HepG2 (cell line): ENCODE measurements around the gene KAZN. TPM values are rescaled to one million over a fixed set of nuclear protein-coding genes. Genes with fewer than 3 reads are reported as not detected.
A peak's percentile ranks its signal among the peaks of the same experiment; 100 is the strongest.

Experiments
- ATAC-seq: fragments of 200-7000 bp; cut with Tn5 transposase; 3 replicates; pipeline ENCODE4 v1.9.1; 2020; ENCODE audit warnings: mild to moderate bottlenecking, moderate library complexity
- BruUV-seq: library from RNA; stranded (reverse); fragments of 400-500 nt; replicated peaks from 2 replicates; lab custom pipeline; 2021; lab: Mats Ljungman, UMichigan
- CTCF ChIA-PET: fragments of 300-600 bp; formaldehyde crosslinking; extraction: SDS; loops from one replicate; lab custom pipeline; 2021; ENCODE audit warnings: low total read pairs, inconsistent platforms, low intra/inter-chr PET ratio; lab: Yijun Ruan, JAX
- POLR2A ChIA-PET: fragments of 350-600 bp; sonication (Branson Sonifier 250); formaldehyde crosslinking; loops from one replicate; lab custom pipeline; 2020; ENCODE audit warnings: antibody characterized with exemption, inconsistent platforms; lab: Yijun Ruan, JAX
- DNase-seq: peaks from one replicate; pipeline ENCODE4 v3.0.0-alpha.2; 2015; ENCODE audit warnings: low spot score
- FAIRE-seq: peaks from 3 replicates; lab custom pipeline; 2011; peaks lifted over from hg19 to GRCh38; lab: Jason Lieb, UNC
- H2AFZ ChIP-seq: one replicate; pipeline ENCODE4 v1.6.1; 2011; ENCODE audit warnings: low read length, inconsistent platforms
- H3K27ac ChIP-seq: fragments of 300-600 bp; 3 replicates; pipeline ENCODE4 v1.8.0; 2011; ENCODE audit warnings: mixed run types, mild to moderate bottlenecking, mixed read lengths, low read length, inconsistent platforms; ENCODE audit not compliant: insufficient read depth; ENCODE audit errors: extremely low read length
- H3K27me3 ChIP-seq, 2 experiments: fragments of 200-600 bp in 1 of 2; 2 replicates in 1 of 2; 3 replicates in 1 of 2; pipeline versions ENCODE4 v1.6.0 to v1.8.0; 2011; ENCODE audit warnings: low read length in 2 of 2, mild to moderate bottlenecking in 2 of 2, moderate library complexity in 2 of 2, inconsistent platforms in 1 of 2; ENCODE audit not compliant: insufficient read depth in 2 of 2, control insufficient read depth in 1 of 2
- H3K36me3 ChIP-seq, 2 experiments: fragments of 200-600 bp in 1 of 2; replicated peaks in 1 of 2; 2 replicates in 1 of 2; 3 replicates in 1 of 2; pipeline versions ENCODE4 v1.5.1 to v1.8.0; 2011; ENCODE audit warnings: low read length in 2 of 2, inconsistent platforms in 1 of 2; ENCODE audit not compliant: insufficient read depth in 2 of 2, control insufficient read depth in 1 of 2
- H3K4me1 ChIP-seq: 2 replicates; pipeline ENCODE4 v1.5.1; 2012; ENCODE audit warnings: low read length, inconsistent platforms; ENCODE audit not compliant: insufficient read depth
- H3K4me2 ChIP-seq: 2 replicates; pipeline ENCODE4 v1.6.0; 2011; ENCODE audit warnings: low read depth, low read length, inconsistent platforms
- H3K4me3 ChIP-seq, 3 experiments: fragments of 200-600 bp in 1 of 3; sonication (generic), shearing (Covaris generic) in 1 of 3; replicated peaks in 1 of 3; 2 replicates each; pipeline ENCODE4 v1.5.1; 2011 to 2016; ENCODE audit warnings: low read length in 3 of 3, inconsistent platforms in 2 of 3, low read depth in 2 of 3, mild to moderate bottlenecking in 2 of 3, control low read depth in 1 of 3, mixed read lengths in 1 of 3; ENCODE audit not compliant: insufficient read depth in 1 of 3
- H3K79me2 ChIP-seq: one replicate; pipeline ENCODE4 v1.6.1; 2011; ENCODE audit warnings: low read length, inconsistent platforms; ENCODE audit not compliant: insufficient read depth
- H3K9ac ChIP-seq: 2 replicates; pipeline ENCODE4 v1.6.0; 2011; ENCODE audit warnings: mild to moderate bottlenecking, low read depth, low read length, inconsistent platforms; ENCODE audit not compliant: insufficient read depth
- H3K9me3 ChIP-seq: 2 replicates; pipeline ENCODE4 v1.5.1; 2012; ENCODE audit warnings: mild to moderate bottlenecking, low read length
- H4K20me1 ChIP-seq: 2 replicates; pipeline ENCODE4 v1.6.0; 2011; ENCODE audit warnings: inconsistent platforms, mild to moderate bottlenecking, low read length, moderate library complexity; ENCODE audit not compliant: insufficient read depth
- FOSL2 ChIP-seq: sonication (generic); formaldehyde crosslinking; IDR thresholded peaks from 2 replicates; pipeline ENCODE4 v1.4.0; 2020; ENCODE audit warnings: missing genetic modification reagents
- GABPB1 ChIP-seq: IDR thresholded peaks from 2 replicates; pipeline ENCODE4 v1.6.1; 2016; ENCODE audit warnings: mild to moderate bottlenecking, missing genetic modification reagents, moderate library complexity, missing compliant biosample characterization
- JARID2 ChIP-seq: sonication (generic); formaldehyde crosslinking; IDR thresholded peaks from 2 replicates; pipeline ENCODE4 v1.8.1; 2023; ENCODE audit warnings: missing genetic modification reagents, inconsistent platforms; ENCODE audit not compliant: insufficient replicate concordance
- MIXL1 ChIP-seq: IDR thresholded peaks from 2 replicates; pipeline ENCODE4 v1.6.1; 2016
- NCOA5 ChIP-seq: sonication (generic); formaldehyde crosslinking; IDR thresholded peaks from 2 replicates; pipeline ENCODE4 v1.4.0; 2020; ENCODE audit warnings: missing genetic modification reagents
- NFKBIZ ChIP-seq: IDR thresholded peaks from 2 replicates; pipeline ENCODE4 v1.6.1; 2018; ENCODE audit warnings: missing genetic modification reagents, missing compliant biosample characterization
- NFRKB ChIP-seq: fragments of 450-650 bp; IDR thresholded peaks from 2 replicates; pipeline ENCODE4 v1.6.1; 2017
- SAP130 ChIP-seq: IDR thresholded peaks from 2 replicates; pipeline ENCODE4 v1.6.1; 2016; ENCODE audit warnings: low read depth
- STAG1 ChIP-seq: sonication (generic); formaldehyde crosslinking; IDR thresholded peaks from 2 replicates; pipeline ENCODE4 v1.4.0; 2020; ENCODE audit warnings: missing genetic modification reagents
- TCF7 ChIP-seq: sonication (generic); IDR thresholded peaks from 2 replicates; pipeline ENCODE4 v1.6.1; 2016; ENCODE audit warnings: antibody characterized with exemption, low read depth
- ZNF124 ChIP-seq: sonication (generic); formaldehyde crosslinking; IDR thresholded peaks from 2 replicates; pipeline ENCODE4 v1.4.0; 2020; ENCODE audit warnings: missing genetic modification reagents
- WGBS: methylation state at CpG from one replicate; pipeline ENCODE4 v1.1.6; 2017; ENCODE audit warnings: low lambda C conversion rate; 5-methylcytosine and 5-hydroxymethylcytosine counted together
- in situ Hi-C: cut with HindIII; loops from 2 replicates; pipeline ENCODE4 v1.10.0; 2017; ENCODE audit warnings: low pct_unique_long_range_greater_than_20kb; ENCODE audit not compliant: extremely low pct_ligation_motif_present
- intact Hi-C: fragments of 100-400 bp; cut with micrococcal nuclease; formaldehyde crosslinking; loops from one replicate; pipeline ENCODE4 v1.10.0; 2022; ENCODE audit not compliant: unreplicated experiment
- polyA plus RNA-seq, 8 experiments: library from polyadenylated mRNA; depleted of rRNA in 3 of 8; stranded (reverse) in 7 of 8; unstranded in 1 of 8; fragments of >200 nt; fragmentation: Illumina TruSeq in 4 of 8; extraction: Trizol in 4 of 8; gene quantifications; 2 replicates each; pipeline versions ENCODE4 v1.2.1 to v1.2.3, GENCODE V29; 2011 to 2016; ENCODE audit warnings: low read depth in 4 of 8, missing spikeins in 1 of 8, mixed read lengths in 1 of 8; ENCODE audit not compliant: insufficient read depth in 1 of 8
- total RNA-seq, 5 experiments: library from RNA; depleted of rRNA; stranded (reverse); fragments of >200 nt; fragmentation: Illumina TruSeq; extraction: Trizol; gene quantifications; 2 replicates each; pipeline ENCODE4 v1.2.3, GENCODE V29; 2016; ENCODE audit warnings: low read depth in 1 of 5
- TF ChIP-seq, protein P1 (sequence below): sonication (generic); formaldehyde crosslinking; IDR thresholded peaks from 2 replicates; pipeline ENCODE4 v1.5.0; 2020; ENCODE audit warnings: mild to moderate bottlenecking, missing genetic modification reagents, moderate library complexity
- TF ChIP-seq, protein P2 (sequence below): sonication (generic); formaldehyde crosslinking; IDR thresholded peaks from 2 replicates; pipeline ENCODE4 v1.9.0; 2021; ENCODE audit warnings: missing genetic modification reagents, borderline replicate concordance
- TF ChIP-seq, protein P3 (sequence below): sonication (generic); formaldehyde crosslinking; IDR thresholded peaks from 2 replicates; pipeline ENCODE4 v1.4.0; 2020; ENCODE audit warnings: missing genetic modification reagents, borderline replicate concordance
- TF ChIP-seq, protein P4 (sequence below): sonication (generic); formaldehyde crosslinking; IDR thresholded peaks from 2 replicates; pipeline ENCODE4 v1.5.1; 2020; ENCODE audit warnings: missing genetic modification reagents, mild to moderate bottlenecking, borderline replicate concordance

Gene KAZN
- total and polyA plus RNA-seq, 2 of the 13 experiments (the other 11 are each of a cell fraction or from before 2014, with no cell fraction given), result 10.4 to 13.5 TPM

- no TSS peak for BruUV-seq
- Histone ChIP-seq H3K4me1 (no peaks in the 10 kb centered on the region), H3K4me3 (no peak overlapping the region), H3K79me2 (no peaks in the 10 kb centered on the region), H3K9ac (no peak overlapping the region), H3K27me3 (peaks cover 2 to 65% of the 10 kb centered on the region in 2 experiments), H3K9me3 (no peaks in the 10 kb centered on the region), H3K4me2 (no peak overlapping the region), H3K27ac (no peak overlapping the region), H4K20me1 (no peaks in the 10 kb centered on the region), H2AFZ (no peak overlapping the region), H3K36me3 (no peaks in the 10 kb centered on the region)
- ChIA-PET POLR2A (no interaction called here), CTCF (no interaction called here)
- ATAC-seq (peak; percentile 52), FAIRE-seq (no peak), DNase-seq (no peak)
- in situ Hi-C loops, result no loop called here
- intact Hi-C loops, result no loop called here
- TF ChIP-seq, protein P1, sequence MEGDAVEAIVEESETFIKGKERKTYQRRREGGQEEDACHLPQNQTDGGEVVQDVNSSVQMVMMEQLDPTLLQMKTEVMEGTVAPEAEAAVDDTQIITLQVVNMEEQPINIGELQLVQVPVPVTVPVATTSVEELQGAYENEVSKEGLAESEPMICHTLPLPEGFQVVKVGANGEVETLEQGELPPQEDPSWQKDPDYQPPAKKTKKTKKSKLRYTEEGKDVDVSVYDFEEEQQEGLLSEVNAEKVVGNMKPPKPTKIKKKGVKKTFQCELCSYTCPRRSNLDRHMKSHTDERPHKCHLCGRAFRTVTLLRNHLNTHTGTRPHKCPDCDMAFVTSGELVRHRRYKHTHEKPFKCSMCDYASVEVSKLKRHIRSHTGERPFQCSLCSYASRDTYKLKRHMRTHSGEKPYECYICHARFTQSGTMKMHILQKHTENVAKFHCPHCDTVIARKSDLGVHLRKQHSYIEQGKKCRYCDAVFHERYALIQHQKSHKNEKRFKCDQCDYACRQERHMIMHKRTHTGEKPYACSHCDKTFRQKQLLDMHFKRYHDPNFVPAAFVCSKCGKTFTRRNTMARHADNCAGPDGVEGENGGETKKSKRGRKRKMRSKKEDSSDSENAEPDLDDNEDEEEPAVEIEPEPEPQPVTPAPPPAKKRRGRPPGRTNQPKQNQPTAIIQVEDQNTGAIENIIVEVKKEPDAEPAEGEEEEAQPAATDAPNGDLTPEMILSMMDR (CRISPR knock-in tag), result peak; percentile 31; the same call in 1 of the 2 replicates
- TF ChIP-seq SAP130 (CRISPR knock-in tag) (no peak), NFKBIZ (CRISPR knock-in tag) (no peak), MIXL1 (CRISPR knock-in tag) (no peak), NCOA5 (no peak), FOSL2 (CRISPR knock-in tag) (no peak), ZNF124 (CRISPR knock-in tag) (no peak), GABPB1 (CRISPR knock-in tag) (no peak), JARID2 (no peak), STAG1 (CRISPR knock-in tag) (peak; percentile 32; the same call in 1 of the 2 replicates), TCF7 (no peak), NFRKB (no peak)
- TF ChIP-seq, protein P2, sequence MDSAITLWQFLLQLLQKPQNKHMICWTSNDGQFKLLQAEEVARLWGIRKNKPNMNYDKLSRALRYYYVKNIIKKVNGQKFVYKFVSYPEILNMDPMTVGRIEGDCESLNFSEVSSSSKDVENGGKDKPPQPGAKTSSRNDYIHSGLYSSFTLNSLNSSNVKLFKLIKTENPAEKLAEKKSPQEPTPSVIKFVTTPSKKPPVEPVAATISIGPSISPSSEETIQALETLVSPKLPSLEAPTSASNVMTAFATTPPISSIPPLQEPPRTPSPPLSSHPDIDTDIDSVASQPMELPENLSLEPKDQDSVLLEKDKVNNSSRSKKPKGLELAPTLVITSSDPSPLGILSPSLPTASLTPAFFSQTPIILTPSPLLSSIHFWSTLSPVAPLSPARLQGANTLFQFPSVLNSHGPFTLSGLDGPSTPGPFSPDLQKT (CRISPR knock-in tag), result no peak
- TF ChIP-seq, protein P3, sequence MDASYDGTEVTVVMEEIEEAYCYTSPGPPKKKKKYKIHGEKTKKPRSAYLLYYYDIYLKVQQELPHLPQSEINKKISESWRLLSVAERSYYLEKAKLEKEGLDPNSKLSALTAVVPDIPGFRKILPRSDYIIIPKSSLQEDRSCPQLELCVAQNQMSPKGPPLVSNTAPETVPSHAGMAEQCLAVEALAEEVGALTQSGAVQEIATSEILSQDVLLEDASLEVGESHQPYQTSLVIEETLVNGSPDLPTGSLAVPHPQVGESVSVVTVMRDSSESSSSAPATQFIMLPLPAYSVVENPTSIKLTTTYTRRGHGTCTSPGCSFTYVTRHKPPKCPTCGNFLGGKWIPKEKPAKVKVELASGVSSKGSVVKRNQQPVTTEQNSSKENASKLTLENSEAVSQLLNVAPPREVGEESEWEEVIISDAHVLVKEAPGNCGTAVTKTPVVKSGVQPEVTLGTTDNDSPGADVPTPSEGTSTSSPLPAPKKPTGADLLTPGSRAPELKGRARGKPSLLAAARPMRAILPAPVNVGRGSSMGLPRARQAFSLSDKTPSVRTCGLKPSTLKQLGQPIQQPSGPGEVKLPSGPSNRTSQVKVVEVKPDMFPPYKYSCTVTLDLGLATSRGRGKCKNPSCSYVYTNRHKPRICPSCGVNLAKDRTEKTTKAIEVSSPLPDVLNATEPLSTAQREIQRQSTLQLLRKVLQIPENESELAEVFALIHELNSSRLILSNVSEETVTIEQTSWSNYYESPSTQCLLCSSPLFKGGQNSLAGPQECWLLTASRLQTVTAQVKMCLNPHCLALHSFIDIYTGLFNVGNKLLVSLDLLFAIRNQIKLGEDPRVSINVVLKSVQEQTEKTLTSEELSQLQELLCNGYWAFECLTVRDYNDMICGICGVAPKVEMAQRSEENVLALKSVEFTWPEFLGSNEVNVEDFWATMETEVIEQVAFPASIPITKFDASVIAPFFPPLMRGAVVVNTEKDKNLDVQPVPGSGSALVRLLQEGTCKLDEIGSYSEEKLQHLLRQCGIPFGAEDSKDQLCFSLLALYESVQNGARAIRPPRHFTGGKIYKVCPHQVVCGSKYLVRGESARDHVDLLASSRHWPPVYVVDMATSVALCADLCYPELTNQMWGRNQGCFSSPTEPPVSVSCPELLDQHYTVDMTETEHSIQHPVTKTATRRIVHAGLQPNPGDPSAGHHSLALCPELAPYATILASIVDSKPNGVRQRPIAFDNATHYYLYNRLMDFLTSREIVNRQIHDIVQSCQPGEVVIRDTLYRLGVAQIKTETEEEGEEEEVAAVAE, result no peak
- TF ChIP-seq, protein P4, sequence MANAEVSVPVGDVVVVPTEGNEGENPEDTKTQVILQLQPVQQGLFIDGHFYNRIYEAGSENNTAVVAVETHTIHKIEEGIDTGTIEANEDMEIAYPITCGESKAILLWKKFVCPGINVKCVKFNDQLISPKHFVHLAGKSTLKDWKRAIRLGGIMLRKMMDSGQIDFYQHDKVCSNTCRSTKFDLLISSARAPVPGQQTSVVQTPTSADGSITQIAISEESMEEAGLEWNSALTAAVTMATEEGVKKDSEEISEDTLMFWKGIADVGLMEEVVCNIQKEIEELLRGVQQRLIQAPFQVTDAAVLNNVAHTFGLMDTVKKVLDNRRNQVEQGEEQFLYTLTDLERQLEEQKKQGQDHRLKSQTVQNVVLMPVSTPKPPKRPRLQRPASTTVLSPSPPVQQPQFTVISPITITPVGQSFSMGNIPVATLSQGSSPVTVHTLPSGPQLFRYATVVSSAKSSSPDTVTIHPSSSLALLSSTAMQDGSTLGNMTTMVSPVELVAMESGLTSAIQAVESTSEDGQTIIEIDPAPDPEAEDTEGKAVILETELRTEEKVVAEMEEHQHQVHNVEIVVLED, result no peak
- WGBS, result 38% methylated on average over 4 of the region's 5 CpGs
These were observed 252.1 kb downstream of the KAZN start for GRCh38 chr1:14850563-14850962.
